CD4-positive, alpha-beta memory T cell (primary cell): ENCODE data around the gene SYNGR3. TPM values are rescaled to one million over a fixed set of nuclear protein-coding genes. Genes with fewer than 3 reads are reported as not detected.

ENCODE experiments used
- CTCF ChIA-PET: fragments of 350-600 bp; sonication (Branson Sonifier 250); formaldehyde crosslinking; loops from one replicate; lab custom pipeline; 2021; ENCODE audit warnings: inconsistent platforms; ENCODE audit not compliant: partially characterized antibody; lab: Charles Lee
- POLR2A ChIA-PET: fragments of 350-600 bp; sonication (Branson Sonifier 250); formaldehyde crosslinking; loops from one replicate; lab custom pipeline; 2021; ENCODE audit not compliant: partially characterized antibody; lab: Charles Lee
- DNase-seq, 5 donors: peaks; one replicate each; pipeline versions ENCODE4 v3.0.0 to v3.0.0-alpha.2; 2020 to 2022; ENCODE audit warnings: mixed read lengths in 1 of 5
- H3K27ac ChIP-seq: one replicate; pipeline ENCODE4 v1.7.0; 2013; ENCODE audit warnings: low read depth, low read length
- H3K27me3 ChIP-seq: 2 replicates; pipeline ENCODE4 v1.7.0; 2013; ENCODE audit warnings: mild to moderate bottlenecking, low read length, moderate library complexity; ENCODE audit not compliant: insufficient read depth
- H3K36me3 ChIP-seq: 2 replicates; pipeline ENCODE4 v1.7.0; 2013; ENCODE audit warnings: mild to moderate bottlenecking, low read length, moderate library complexity; ENCODE audit not compliant: insufficient read depth
- H3K4me1 ChIP-seq: 2 replicates; pipeline ENCODE4 v1.7.0; 2013; ENCODE audit warnings: mild to moderate bottlenecking, low read length, moderate library complexity; ENCODE audit not compliant: insufficient read depth
- H3K4me3 ChIP-seq, 2 donors: one replicate each; pipeline ENCODE4 v1.7.0; 2013; ENCODE audit warnings: low read length in 2 of 2, mild to moderate bottlenecking in 1 of 2
- H3K9me3 ChIP-seq, 2 donors: one replicate each; pipeline ENCODE4 v1.7.0; 2013; ENCODE audit warnings: low read length in 2 of 2, control low read depth in 1 of 2; ENCODE audit not compliant: control insufficient read depth in 1 of 2
- H3K27ac Mint-ChIP-seq, 7 donors: one replicate each; pipeline ENCODE4 v1.8.0; 2020 to 2021; ENCODE audit warnings: mixed read lengths in 7 of 7, mild to moderate bottlenecking in 6 of 7, inconsistent platforms in 3 of 7, moderate library complexity in 3 of 7
- H3K27me3 Mint-ChIP-seq, 2 donors: one replicate each; pipeline ENCODE4 v1.8.0; 2020 to 2021; ENCODE audit warnings: mixed read lengths in 2 of 2
- H3K36me3 Mint-ChIP-seq, 2 donors: one replicate each; pipeline ENCODE4 v1.8.0; 2020 to 2021; ENCODE audit warnings: mixed read lengths in 2 of 2, inconsistent platforms in 1 of 2, mild to moderate bottlenecking in 1 of 2
- H3K4me1 Mint-ChIP-seq, 4 donors: one replicate each; pipeline ENCODE4 v1.8.0; 2020 to 2021; ENCODE audit warnings: mixed read lengths in 4 of 4, mild to moderate bottlenecking in 1 of 4
- H3K4me3 Mint-ChIP-seq, 8 donors: one replicate each; pipeline ENCODE4 v1.8.0; 2020 to 2021; ENCODE audit warnings: mixed read lengths in 8 of 8, mild to moderate bottlenecking in 7 of 8, moderate library complexity in 6 of 8, inconsistent platforms in 3 of 8
- H3K9me3 Mint-ChIP-seq, 8 donors: one replicate each; pipeline ENCODE4 v1.8.0; 2020 to 2021; ENCODE audit warnings: mixed read lengths in 8 of 8, mild to moderate bottlenecking in 5 of 8, inconsistent platforms in 3 of 8, moderate library complexity in 1 of 8
- intact Hi-C: fragments of 100-400 bp; cut with micrococcal nuclease; formaldehyde crosslinking; loops from one replicate; pipeline ENCODE4 v1.15.1; 2023
- polyA plus RNA-seq, 2 donors: library from polyadenylated mRNA; unstranded; fragments of 300-500 nt; fragmentation: Illumina TruSeq; gene quantifications; one replicate each; pipeline ENCODE4 v1.2.3, GENCODE V29; 2021
- total RNA-seq, 2 experiments: library from RNA; stranded (reverse); gene quantifications; one replicate each; pipeline ENCODE4 v1.2.3, GENCODE V29; 2021

The SYNGR3 gene
- total and polyA plus RNA-seq, 4 experiments from 2014 or later, result 0.50 to 2.2 (median 1.6) TPM

- Histone ChIP-seq H3K9me3 (no peaks in the 10 kb centered on the region), H3K27ac (peak within 1 kb of the TSS; percentile 97), H3K36me3 (peaks cover 18% of the 10 kb centered on the region), H3K4me3 (peak within 1 kb of the TSS; percentile 78 to 86), H3K4me1 (peaks cover 50% of the 10 kb centered on the region), H3K27me3 (no peaks in the 10 kb centered on the region)
- Mint-ChIP-seq H3K36me3 (peaks cover 21 to 49% of the 10 kb centered on the region in 2 donors), H3K9me3 (peaks cover 0 to 5% (median 0%) of the 10 kb centered on the region in 8 donors), H3K27me3 (no peaks in the 10 kb centered on the region), H3K4me3 (peak within 1 kb of the TSS; percentile 91 to 97 (median 94)), H3K4me1 (peaks cover 28 to 59% (median 42%) of the 10 kb centered on the region in 4 donors), H3K27ac (peak within 1 kb of the TSS; percentile 97 to 99 (median 98))
- intact Hi-C loops, result loop anchor here (1.0 to 2.0 kb wide), 3 partner anchors 8 to 191 kb away; partner anchors contain the start of genes TBL3 and TRAF7
- ChIA-PET POLR2A (interaction anchor here (0.6 to 9.4 kb wide), 45 partner anchors 9 to 1640 kb away, joined by 3 to 99 read pairs (median 4); partner anchors contain the start of genes AMDHD2, CRAMP1, ECI1 and EME2), CTCF (interaction anchor here (0.9 to 1.4 kb wide), 5 partner anchors 9 to 190 kb away, joined by 3 to 5 read pairs (median 4); partner anchors contain the start of genes MSRB1 and TRAF7)
- DNase-seq, result peak; percentile 97 to 99 (median 99)
Observed at GRCh38 chr16:1964506-1965395, 25.0 kb upstream of the SYNGR3 start, which contains the start of gene RPS2. RPS2 (minus strand) TSS chr16:1964826; CDS start chr16:1964625, 201 bp downstream.

- Mint-ChIP-seq H3K27me3 (no peaks in the 10 kb centered on the region), H3K4me3 (peak overlapping the region; percentile 90 to 97 (median 92)), H3K27ac (peak overlapping the region; percentile 97 to 99 (median 97)), H3K9me3 (peaks cover 0 to 5% (median 0%) of the 10 kb centered on the region in 8 donors), H3K36me3 (peaks cover 21 to 47% of the 10 kb centered on the region in 2 donors), H3K4me1 (peaks cover 26 to 51% (median 36%) of the 10 kb centered on the region in 4 donors)
- Histone ChIP-seq H3K36me3 (peaks cover 18% of the 10 kb centered on the region), H3K4me1 (peaks cover 47% of the 10 kb centered on the region), H3K9me3 (no peaks in the 10 kb centered on the region), H3K27ac (peak overlapping the region; percentile 97), H3K4me3 (peak overlapping the region; percentile 78 to 86), H3K27me3 (no peaks in the 10 kb centered on the region)
- intact Hi-C loops, result loop anchor here (2.0 kb wide), 1 partner anchor 27 kb away; no protein-coding TSS in a partner anchor
- ChIA-PET CTCF (interaction anchor here (0.7 to 1.6 kb wide), 6 partner anchors 9 to 190 kb away, joined by 3 to 7 read pairs (median 4); partner anchors contain the start of genes MSRB1 and TRAF7), POLR2A (interaction anchor here (0.6 to 9.4 kb wide), 38 partner anchors 8 to 902 kb away, joined by 3 to 99 read pairs (median 6); partner anchors contain the start of genes AMDHD2, CRAMP1, ECI1 and EME2)
- DNase-seq, result peak in 1 of 5 donors; percentile 45
Observed at GRCh38 chr16:1965396-1966001, 24.3 kb upstream of the SYNGR3 start.

DNA sequence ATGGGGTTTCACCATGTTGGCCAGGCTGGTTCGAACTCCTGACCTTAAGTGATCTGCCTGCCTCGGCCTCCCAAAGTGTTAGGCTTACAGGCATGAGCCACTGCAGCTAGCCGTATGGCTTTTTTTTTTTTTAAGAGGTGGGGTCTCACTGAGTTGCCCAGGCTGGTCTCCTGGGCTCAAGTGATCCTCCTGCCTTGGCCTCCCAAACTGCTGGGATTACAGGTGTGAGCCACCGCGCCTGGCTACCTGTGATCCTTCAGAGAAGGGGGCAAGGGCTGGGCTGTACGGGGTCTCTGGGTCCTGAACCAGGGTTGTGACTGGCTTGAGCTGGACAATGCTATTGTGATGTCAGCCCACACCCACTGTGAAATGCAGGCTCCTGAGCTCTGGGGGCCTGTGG lies 23.3 kb upstream of the SYNGR3 start, which contains the start of gene RNF151:
Gene RNF151 (plus strand): TSS at position 397 of the 400 bp plus-strand sequence. CDS start 26 bp downstream, outside the sequence.
- peak within 1 kb of the TSS in 1 of 2 donors; percentile 86 for H3K4me3 ChIP-seq
- H3K36me3 Mint-ChIP-seq, result peaks cover 15 to 39% of the 10 kb centered on the region in 2 donors
- peak within 1 kb of the TSS; percentile 97 for H3K27ac ChIP-seq
- H3K36me3 ChIP-seq, result peaks cover 18% of the 10 kb centered on the region
- no peaks in the 10 kb centered on the region for H3K27me3 ChIP-seq
- no peaks in the 10 kb centered on the region for H3K9me3 ChIP-seq
- H3K4me3 Mint-ChIP-seq, result peak within 1 kb of the TSS; percentile 90 to 97 (median 92)
- H3K9me3 Mint-ChIP-seq, result peaks cover 0 to 7% (median 0%) of the 10 kb centered on the region in 8 donors
- ChIA-PET CTCF (interaction anchor here (0.7 to 1.6 kb wide), 2 partner anchors 37 to 189 kb away, joined by 3 to 7 read pairs; partner anchors contain the start of gene TRAF7), POLR2A (interaction anchor here (0.5 to 9.4 kb wide), 5 partner anchors 17 to 188 kb away, joined by 3 to 99 read pairs (median 71); partner anchors contain the start of genes GFER, NOXO1, SYNGR3 and TRAF7)
- peak within 1 kb of the TSS; percentile 97 to 99 (median 97) for H3K27ac Mint-ChIP-seq
- peak in 1 of 5 donors; percentile 10 for DNase-seq
- peaks cover 19 to 50% (median 33%) of the 10 kb centered on the region in 4 donors for H3K4me1 Mint-ChIP-seq
- H3K27me3 Mint-ChIP-seq, result no peaks in the 10 kb centered on the region
- intact Hi-C loops, result no loop called here
- H3K4me1 ChIP-seq, result peaks cover 48% of the 10 kb centered on the region

- no peaks in the 10 kb centered on the region for H3K27me3 ChIP-seq
- peaks cover 0 to 2% of the 10 kb centered on the region in 2 donors for H3K27me3 Mint-ChIP-seq
- peaks cover 20 to 48% (median 30%) of the 10 kb centered on the region in 4 donors for H3K4me1 Mint-ChIP-seq
- DNase-seq, result peak in 1 of 5 donors; percentile 16
- CTCF ChIA-PET, result no interaction called here
- POLR2A ChIA-PET, result interaction anchor here (3.8 to 9.4 kb wide), 2 partner anchors 8 to 186 kb away, joined by 75 to 84 read pairs; partner anchors contain the start of genes NDUFB10 and TRAF7
- H3K4me1 ChIP-seq, result peaks cover 41% of the 10 kb centered on the region
- H3K36me3 Mint-ChIP-seq, result peaks cover 8 to 34% of the 10 kb centered on the region in 2 donors
- no peak overlapping the region for H3K4me3 ChIP-seq
- no peak overlapping the region for H3K27ac ChIP-seq
- no peak overlapping the region for H3K4me3 Mint-ChIP-seq
- no peaks in the 10 kb centered on the region for H3K9me3 ChIP-seq
- intact Hi-C loops, result no loop called here
- H3K36me3 ChIP-seq, result peaks cover 4% of the 10 kb centered on the region
- H3K9me3 Mint-ChIP-seq, result peaks cover 0 to 7% (median 0%) of the 10 kb centered on the region in 8 donors
- H3K27ac Mint-ChIP-seq, result peak overlapping the region in 4 of 7 donors; percentile 22 to 76 (median 24)
Observed at GRCh38 chr16:1968146-1968953, 21.4 kb upstream of the SYNGR3 start.

- H3K27me3 ChIP-seq, result no peaks in the 10 kb centered on the region
- peaks cover 27% of the 10 kb centered on the region for H3K36me3 ChIP-seq
- POLR2A ChIA-PET, result interaction anchor here (0.6 to 3.8 kb wide), 24 partner anchors 9 to 572 kb away, joined by 3 to 84 read pairs (median 6); partner anchors contain the start of genes FAHD1, GFER, HAGH and MSRB1
- Mint-ChIP-seq H3K4me1 (peaks cover 8 to 22% (median 16%) of the 10 kb centered on the region in 4 donors), H3K9me3 (peaks cover 0 to 3% (median 0%) of the 10 kb centered on the region in 8 donors), H3K4me3 (peak within 1 kb of the TSS; percentile 94 to 99 (median 96)), H3K27me3 (peaks cover 0 to 5% of the 10 kb centered on the region in 2 donors), H3K36me3 (peaks cover 19 to 33% of the 10 kb centered on the region in 2 donors), H3K27ac (peak within 1 kb of the TSS; percentile 89 to 99 (median 97))
- H3K4me3 ChIP-seq, result peak within 1 kb of the TSS; percentile 55 to 73
- peaks cover 27% of the 10 kb centered on the region for H3K4me1 ChIP-seq
- no peaks in the 10 kb centered on the region for H3K9me3 ChIP-seq
- H3K27ac ChIP-seq, result peak within 1 kb of the TSS; percentile 70
- CTCF ChIA-PET, result interaction anchor here (1.3 to 2.6 kb wide), 3 partner anchors 10 to 169 kb away, joined by 5 to 18 read pairs (median 5); partner anchors contain the start of genes NDUFB10 and NOXO1
- peak; percentile 97 to 98 (median 97) for DNase-seq
- intact Hi-C loops, result loop anchor here (1.0 to 5.0 kb wide), 6 partner anchors 8 to 1335 kb away; partner anchors contain the start of genes METTL26, MLST8, NDUFB10 and RNPS1
Observed at GRCh38 chr16:1971796-1972489, 17.8 kb upstream of the SYNGR3 start, which contains the start of gene TBL3. TBL3 (plus strand) TSS chr16:1972053; CDS start chr16:1972165, 112 bp downstream.
